HTR-8/SVneo (cell line): ENCODE data around the gene NECAB2.

Experiments used
- DNase-seq: peaks from one replicate; pipeline ENCODE4 v3.0.0; 2011; ENCODE audit warnings: low spot score, mixed read lengths; ENCODE audit not compliant: insufficient read length
- FAIRE-seq: peaks from 2 replicates; lab custom pipeline; 2011; peaks lifted over from hg19 to GRCh38; lab: Jason Lieb, UNC

NECAB2 gene

DNA sequence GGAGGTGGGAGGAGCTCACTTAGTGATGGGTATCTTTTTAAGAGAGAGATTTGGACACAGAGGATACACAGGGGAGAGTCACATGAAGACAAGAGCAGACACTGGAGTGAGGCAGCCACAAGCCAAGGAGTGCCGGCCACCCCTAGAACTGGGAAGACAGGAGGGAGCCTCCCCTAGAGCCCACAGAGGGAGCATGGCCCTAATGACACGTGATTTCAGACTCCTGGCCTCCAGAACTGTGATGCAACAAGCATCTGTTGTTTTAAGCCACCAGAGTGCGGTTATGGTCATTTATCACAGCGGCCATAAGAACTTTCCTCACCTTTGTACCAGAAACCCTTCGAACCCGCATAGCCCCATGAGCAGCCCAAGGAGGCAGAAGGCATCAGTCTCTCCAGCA, 41.2 kb downstream of the NECAB2 start:
- no peak for DNase-seq
- FAIRE-seq, result no peak

DNA sequence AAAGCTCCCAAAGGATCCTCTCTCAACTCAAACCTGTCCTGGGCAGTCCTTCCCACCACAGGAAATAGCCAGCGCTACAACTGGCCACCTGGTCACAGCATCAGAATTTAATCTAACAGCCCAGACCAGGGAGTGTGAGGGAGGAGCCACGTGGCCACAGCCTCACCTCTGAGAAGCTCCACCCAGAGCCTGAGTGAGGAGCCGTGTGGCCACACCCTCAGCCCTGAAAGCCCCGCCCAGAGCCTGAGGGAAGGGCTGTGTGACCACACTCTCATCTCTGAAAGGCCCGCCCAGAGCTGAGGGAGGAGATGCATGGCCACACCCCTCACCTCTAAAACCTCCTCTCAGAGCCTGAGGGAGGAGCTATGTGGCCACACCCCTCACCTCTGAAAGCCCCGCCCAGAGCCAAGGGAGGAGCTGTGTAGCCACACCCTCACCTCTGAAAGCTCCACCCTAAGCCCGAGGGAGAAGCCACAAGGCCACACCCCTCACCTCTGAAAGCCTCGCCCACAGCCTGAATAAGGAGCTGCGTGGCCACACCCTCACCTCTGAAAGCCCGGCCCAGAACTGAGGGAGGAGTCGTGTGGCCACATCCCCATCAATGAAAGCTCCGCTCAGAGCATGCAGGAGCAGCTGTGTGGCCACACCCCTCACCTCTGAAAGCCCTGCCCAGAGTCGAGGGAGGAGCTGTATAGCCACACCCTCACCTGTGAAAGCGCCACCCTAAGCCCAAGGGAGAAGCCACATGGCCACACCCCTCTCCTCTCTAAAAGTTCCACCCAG, 45.9 kb downstream of the NECAB2 start:
- DNase-seq, result peak; percentile 80

DNA sequence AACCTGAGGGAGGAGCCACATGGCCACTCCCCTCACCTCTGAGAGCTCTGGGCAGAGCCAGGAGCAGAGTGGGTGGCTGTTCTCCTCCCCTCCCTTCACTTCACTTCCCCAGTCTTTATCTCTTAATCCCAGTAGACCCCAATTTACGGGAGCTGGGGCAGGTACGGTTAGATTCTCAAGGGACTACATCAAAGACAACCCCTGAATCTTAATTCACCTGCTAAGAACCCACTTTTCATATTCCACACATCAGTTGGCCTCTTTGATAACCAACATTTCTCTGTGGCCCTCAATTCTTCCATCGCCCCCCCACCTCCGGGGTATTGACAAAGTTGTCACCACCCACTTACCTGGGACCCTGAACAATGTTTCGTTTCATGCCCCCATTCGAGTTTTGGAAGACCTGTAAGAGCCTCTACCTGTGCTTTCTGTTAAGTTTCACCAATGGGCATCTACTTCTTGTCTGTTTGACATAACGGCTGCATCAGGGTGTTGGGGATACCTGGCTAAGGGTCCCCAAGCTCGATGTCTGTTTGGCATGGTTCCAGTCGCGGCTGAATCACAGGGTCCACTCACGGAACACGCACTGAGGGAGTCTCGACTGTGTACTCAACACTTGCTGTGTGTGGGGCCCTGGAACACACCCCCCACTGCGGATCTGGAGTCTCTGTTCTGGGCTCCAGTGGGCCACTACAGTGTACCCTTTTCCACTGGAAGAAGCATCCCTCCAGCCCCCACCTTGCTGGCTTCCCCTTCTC, 46.7 kb downstream of the NECAB2 start:
- no peak for FAIRE-seq

More for the DNA sequence above, 45.9 kb downstream of the NECAB2 start:
- FAIRE-seq, result no peak

DNA sequence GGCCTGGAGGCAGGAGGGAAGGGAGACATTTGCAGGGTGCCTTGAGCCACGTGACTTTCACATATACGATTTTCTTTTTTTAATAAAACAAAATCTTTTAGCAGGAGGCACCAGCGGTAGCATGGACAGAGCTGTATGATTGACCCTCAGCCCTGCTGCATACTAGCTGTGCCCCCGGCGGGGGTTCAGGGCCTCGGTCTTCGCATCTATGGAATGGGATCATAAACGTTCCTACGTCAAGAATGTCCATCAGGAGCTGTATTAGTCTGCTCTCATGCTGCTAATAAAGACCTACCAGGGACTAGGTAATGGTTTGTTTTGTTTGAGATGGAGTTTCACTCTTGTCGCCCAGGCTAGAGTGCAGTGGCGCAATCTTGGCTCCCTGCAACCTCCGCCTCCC, 47.4 kb downstream of the NECAB2 start:
- FAIRE-seq (no peak), DNase-seq (no peak)

More for the DNA sequence above, 46.7 kb downstream of the NECAB2 start:
- no peak for DNase-seq

DNA sequence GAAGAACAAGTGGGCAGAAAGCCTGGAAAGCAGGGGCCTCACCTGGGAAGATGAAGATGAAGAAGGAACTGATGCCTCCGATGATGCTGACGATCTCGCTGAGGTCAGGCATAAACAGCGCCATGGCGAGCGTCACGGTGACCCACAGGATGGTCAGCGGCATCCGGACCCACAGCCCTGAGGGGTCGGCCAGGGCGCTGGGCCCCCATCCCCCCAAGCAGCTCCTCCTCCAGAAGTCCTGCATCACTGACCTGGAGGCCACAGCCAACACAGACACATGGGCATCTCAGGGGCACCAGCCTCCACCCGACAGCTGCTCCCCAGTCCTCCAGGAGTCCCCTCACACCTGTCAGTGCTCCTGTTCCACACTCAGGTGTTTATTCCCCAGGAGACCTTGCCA, 48.4 kb downstream of the NECAB2 start:
- FAIRE-seq (no peak), DNase-seq (no peak)

DNA sequence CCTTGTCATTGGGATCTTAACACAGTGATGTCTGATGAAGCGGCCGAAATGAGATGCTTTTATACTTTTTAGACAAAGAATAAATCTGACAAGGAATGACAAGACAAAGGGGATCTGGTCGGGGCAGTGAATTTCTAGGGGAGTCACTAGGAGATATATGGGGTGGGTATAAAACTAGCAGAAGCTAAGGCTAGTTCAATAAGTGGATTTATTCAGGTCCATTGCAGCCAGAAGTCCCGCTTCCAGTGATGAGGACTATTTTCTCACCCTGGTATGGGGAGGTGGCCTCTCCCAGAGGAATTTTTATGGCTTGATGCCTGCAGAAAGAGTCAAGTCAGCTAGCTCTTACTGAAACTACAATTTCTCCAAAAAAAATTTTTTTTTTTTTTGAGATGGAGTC, 50.7 kb downstream of the NECAB2 start:
- no peak for FAIRE-seq
- no peak for DNase-seq

DNA sequence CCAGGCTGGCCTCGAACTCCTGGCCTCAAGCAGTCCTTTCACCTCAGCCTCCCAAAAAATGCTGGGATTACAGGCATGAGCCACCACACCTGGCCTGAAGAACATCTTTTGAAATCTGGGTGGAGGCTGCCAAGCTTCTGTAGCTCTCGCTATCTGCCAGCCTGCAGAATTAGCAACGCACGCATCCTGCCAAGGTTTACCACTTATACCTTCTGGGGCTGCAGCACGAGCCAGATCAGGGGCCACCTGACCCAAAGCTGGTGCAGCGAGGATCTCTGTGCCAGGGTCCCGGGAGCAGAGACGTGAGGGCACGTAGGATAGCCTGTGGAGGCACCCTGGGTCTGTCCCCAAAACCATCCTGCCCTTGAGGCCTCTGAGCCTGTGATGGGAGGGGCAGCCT, 52.3 kb downstream of the NECAB2 start:
- no peak for DNase-seq
- no peak for FAIRE-seq

DNA sequence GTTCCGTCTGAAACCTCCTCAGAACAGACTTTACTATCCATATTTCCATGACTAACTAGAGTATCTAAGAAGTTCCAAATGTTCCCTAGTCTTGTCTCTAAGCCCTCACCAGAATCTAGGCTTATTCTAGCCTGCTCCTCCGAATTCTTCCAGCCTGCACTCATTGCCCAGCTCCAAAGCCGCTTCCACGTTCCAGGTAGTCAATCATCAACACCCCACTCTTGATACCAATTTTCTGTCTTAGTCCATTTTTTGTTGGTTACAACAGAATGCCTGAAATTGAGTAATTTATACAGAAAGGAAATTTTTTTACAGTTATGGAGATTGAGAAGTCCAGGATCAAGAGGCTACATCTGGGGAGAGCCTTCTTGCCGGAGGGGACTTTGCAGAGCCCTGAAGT, 53.4 kb downstream of the NECAB2 start:
- FAIRE-seq, result no peak
- DNase-seq, result no peak

DNA sequence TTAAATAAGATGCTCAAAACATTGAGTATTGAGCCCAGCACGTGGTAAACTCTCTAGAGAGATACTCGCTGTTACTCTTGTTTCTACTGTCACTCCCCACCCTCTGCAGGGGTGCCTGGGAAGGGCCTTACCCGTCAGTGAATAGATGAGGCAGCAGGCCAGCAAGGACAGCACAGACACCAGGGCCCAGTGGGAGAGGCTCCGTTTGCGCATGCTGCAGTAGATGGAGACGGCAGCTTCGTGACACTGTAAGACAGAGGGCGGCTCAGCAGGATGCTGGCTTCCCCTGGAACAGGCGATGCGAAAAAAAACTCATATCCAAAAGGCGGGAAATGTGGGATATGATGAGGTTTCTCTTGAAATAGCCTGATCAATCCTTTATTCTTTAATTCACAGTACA, 54.6 kb downstream of the NECAB2 start:
- FAIRE-seq, result no peak
- no peak for DNase-seq

DNA sequence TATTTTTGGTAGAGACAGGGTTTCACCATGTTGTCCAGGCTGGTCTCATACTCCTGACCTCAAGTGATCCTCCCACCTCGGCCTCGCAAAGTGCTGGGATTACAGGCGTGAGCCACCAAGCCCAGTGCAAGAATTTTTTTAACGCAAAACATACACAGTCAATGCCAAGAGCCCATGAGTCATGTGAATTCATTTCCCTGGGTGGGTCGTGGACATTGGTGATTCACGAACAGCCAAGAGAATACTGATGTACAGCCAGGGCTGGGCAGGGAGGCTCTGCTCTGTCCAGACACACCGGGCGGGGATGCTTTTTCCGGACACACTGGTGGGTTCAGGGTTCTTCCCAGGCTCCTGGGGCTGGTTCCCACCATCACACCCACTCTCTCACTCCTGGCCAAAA, 56.8 kb downstream of the NECAB2 start:
- DNase-seq (no peak), FAIRE-seq (no peak)

DNA sequence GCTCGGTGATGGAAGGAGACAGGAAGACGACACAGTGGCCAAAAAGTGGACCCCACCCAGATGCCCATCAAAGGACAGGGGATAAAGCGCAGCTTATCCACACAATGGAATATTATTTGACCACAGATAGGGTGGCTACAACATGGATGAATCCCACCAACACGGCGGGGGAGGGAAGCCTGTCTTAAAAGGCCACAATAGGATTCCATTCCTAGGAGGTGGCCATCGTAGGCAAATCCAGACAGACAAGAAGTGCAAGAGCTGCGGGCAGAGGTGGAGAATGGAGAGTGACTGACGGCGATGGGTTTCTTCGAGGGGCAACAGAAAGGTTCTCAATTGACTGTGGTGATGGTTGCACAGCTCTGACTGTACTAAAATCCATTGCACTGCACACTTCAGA, 58.6 kb downstream of the NECAB2 start:
- FAIRE-seq, result no peak

DNA sequence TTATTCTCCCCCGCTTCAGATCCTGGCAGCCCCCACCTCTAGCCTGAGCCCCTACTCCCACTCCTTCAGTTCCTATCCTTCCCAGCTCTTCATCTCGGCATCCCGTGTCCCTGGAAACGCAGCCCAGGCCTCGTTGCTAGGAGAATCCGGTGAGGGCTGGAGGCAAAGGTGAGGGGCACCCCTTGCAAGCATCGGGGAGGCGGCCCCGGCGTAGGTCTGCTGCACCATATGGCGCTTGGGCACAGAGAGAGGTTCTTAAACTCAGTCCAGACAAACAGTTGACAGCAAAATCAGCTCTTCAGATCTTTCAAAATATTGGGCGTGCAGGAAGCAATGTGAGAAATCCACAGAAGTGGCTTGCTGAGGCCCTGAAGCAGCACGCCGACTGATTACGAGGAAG, 59.6 kb downstream of the NECAB2 start:
- no peak for FAIRE-seq
- DNase-seq, result no peak

More for the DNA sequence above, 58.6 kb downstream of the NECAB2 start:
- no peak for DNase-seq

DNA sequence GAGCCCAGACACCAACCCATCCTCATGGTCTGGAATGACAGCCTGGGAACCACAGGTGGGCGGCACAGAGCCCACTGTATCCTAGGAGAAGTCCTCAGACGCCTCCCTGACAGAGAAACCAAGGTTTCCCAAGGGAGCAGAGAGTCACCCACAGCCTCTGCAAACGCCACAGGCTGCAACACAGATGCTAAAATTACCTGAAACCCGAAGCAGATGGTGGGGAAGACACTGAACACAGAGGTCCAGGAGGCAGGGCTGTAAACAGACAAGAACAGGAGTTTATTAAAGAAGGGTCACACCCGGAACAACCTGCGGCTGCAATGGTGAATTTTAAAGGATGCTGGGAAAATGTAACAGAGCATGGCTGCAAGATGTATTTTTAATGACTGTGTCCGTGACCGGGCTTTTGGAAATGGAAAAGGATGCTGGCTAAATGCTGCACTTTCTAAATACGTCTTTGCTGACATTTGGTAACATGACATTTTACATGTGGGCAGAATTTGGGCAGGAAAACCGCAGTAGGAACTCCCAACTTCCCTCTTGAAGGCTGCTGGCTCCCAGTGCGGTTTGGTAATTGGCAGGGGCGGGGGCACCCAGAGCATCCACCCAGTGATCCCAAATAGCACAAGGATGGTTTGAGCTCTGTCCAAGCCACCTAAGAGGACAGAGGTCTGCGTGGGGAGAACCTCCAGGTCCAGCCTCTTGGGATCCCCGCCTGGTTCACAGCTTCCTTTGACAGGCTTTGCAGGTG, 61.4 kb downstream of the NECAB2 start:
- DNase-seq, result no peak
- FAIRE-seq, result no peak

DNA sequence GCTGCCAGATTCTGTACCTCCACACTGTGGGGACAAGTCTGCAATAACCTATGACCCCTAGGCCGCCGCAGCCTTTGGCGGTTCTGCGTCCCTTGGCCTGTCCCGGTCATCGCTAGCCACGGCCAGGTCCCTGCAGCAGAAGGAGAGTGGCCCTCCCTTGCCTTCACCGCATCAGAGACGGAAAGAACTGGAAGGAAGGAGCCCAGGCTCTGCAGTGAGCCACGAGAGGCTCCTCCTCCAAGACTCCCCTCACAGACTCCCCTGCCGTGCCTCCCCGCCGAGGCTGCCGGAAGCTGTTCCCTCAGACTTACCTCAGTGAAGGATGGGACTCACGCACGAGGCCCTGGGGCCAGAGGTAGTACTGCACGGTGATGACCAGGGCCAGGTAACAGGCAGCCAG, 63.5 kb downstream of the NECAB2 start:
- DNase-seq (no peak), FAIRE-seq (no peak)

DNA sequence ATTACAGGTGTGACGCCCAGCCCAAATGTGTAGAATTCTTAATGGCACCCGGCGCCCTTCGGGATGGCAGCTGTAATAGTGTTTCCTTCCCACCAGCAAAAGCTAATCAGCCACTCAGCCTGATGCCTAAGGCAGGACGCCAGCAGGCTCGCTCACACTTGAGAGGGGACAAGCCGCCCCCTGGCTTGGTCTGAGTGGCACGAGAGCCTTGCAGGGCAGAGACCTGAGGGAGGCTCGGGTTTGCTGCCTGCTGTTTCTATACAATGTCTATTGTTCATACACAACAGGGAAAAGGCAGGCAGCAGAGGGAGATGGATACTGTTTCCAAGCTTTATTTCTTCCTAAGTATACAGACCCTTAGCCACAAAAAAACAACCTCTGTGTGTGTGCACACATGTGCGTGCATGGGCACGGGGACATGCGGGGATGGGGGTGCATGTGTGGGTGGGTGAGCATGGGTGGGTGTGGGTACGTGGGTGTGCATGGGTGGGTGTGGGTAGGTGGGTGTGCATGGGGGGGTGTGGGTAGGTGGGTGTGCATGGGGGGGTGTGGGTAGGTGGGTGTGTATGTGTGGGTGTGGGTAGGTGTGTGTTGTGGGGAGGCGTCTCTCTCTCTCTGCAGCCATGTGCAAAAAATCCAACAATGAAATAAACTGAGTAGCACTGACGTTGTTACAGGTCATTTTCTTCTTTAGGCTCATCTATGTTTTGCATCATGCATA, 64.6 kb downstream of the NECAB2 start:
- DNase-seq (no peak), FAIRE-seq (peak; percentile 64)

DNA sequence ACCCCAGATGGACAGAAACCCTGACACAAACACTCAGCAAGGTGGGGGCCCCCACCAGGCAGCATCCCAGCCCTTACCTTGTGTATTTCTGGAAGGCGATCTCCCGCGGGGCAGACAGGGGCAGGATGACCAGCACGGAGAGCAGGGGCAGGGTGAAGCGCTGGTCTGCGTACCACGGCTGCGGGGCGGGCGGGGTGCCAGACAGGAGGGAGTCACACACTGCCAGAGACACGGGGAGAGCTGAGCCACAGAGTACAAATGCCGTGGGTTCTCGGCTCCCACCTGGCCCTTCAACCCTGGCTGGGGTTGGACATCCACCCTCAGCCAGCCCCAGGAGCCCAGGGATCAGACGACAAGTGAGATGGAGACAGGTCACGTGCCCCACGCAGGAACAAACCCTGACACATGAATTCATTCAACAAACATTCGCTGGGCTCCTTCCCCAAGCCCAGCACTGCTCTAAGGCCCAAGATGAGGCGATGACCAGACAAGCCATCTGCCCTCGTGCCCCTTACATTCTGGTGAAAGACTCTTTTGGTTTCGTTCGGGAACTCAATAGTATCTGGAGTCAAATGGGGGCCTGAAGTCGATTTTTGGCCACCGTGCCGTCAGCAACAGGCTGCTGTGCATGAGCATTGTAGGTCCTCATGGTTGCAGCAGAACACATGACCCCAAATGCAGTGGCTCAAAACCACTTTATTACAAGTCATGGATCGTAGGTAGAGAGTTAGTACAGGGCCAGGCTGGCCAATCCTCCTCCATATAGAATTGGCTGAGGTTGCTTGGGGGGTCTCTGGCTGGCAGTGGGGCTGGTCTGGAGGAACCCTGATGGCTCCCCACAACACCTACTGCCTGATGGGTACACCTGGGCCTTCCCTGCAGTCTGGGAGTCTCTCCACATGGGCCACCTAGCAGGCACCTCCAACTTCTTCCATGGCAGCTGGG, 65.5 kb downstream of the NECAB2 start:
- DNase-seq (no peak), FAIRE-seq (no peak)

DNA sequence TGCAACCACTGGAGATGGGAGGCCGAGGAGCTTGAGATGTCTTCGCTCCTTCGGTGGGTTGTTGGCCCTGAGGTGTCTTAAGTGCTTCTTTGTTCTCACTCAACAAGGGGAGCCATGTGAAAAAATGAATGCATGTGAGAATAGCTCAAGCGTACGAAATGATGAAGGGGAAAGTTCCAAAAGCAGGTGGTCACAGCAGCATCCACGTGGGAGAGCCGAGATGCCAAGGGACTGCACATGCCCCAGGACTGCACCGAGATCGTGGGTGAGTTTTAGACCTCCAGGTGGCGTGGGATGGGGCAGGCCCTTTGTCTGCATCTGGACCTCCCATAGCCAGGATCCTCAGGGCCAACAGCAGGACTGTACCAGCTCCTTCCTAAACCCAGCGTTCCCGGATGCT, 66.5 kb downstream of the NECAB2 start:
- DNase-seq (no peak), FAIRE-seq (no peak)

DNA sequence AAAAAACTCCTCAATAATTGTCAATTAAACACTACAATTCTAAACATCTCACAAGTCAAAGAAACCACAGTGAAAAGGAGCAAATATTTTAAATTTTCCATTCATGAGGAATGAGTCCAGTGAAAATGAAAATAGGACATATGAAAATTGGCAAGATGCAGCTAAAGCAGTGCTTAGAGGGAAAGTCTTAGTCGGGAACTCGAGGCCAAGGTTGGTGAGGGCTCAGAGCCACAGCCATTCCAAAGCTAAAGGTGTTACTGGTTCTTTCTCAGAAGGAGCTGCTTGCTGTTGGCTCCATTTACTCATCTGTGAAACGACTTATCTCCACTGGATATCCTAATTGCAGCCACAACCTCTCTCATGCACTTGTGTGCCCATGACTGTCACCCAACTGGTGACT, 68.1 kb downstream of the NECAB2 start:
- DNase-seq, result no peak
- no peak for FAIRE-seq

DNA sequence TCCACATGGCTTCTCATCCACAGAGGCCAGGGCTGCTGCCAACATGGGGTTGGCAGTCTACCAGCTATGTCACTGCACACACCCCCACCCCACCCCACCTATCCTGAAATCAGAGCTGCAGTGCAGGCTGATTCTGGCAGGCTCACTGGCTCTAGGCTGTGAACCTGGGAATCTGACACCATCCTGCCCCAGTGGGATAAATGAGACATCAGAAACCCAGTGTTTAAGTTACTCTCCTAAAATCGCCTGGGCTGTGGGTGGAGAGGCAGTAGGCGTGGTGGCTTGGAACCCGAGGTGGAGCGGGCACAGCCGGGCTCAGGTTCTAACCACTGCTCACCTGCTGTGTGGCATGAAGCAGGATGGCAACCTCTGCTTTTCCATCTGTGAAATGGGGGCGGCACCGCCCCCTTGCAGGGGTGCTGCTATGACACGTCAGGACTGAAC, 69.0 kb downstream of the NECAB2 start:
- no peak for FAIRE-seq
- DNase-seq, result no peak
